Measurements from ENCODE around the gene MED13L.

DNA sequence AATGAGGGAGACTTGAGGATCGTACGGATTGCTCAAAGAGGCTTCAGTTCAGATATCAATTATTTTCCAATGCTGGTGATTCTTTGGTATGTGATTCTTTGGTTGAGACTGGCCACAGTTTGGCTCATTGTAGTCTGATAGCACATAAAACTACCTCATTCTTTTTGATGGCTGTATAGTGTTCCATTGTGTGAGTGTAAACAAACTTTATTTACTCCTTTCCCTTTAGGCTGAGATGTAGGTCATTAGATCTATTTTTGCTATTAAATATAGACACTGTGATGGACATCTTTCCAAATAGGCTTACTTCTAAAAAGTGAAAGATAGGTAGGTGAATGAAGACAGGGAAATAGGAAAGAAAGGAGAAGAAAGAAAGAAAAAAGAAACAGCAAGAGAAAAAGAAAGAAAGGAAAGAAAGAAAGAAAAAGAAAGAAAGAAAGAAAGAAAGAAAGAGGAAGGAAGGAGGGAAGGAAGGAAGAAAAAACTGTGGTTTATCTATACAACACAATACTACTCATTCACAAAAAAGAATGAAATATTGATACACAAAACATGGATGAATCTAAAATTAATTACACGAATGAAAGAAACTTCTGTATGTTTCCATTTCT is 19.8 kb upstream of the MED13L start:
- TF ChIP-seq, protein P1, sequence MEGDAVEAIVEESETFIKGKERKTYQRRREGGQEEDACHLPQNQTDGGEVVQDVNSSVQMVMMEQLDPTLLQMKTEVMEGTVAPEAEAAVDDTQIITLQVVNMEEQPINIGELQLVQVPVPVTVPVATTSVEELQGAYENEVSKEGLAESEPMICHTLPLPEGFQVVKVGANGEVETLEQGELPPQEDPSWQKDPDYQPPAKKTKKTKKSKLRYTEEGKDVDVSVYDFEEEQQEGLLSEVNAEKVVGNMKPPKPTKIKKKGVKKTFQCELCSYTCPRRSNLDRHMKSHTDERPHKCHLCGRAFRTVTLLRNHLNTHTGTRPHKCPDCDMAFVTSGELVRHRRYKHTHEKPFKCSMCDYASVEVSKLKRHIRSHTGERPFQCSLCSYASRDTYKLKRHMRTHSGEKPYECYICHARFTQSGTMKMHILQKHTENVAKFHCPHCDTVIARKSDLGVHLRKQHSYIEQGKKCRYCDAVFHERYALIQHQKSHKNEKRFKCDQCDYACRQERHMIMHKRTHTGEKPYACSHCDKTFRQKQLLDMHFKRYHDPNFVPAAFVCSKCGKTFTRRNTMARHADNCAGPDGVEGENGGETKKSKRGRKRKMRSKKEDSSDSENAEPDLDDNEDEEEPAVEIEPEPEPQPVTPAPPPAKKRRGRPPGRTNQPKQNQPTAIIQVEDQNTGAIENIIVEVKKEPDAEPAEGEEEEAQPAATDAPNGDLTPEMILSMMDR (IDR thresholded peaks at IDR 0.05): no peak
- TF ChIP-seq ZFX (IDR thresholded peaks at IDR 0.05; ENCODE audit: borderline replicate concordance): no peak

Data from 22Rv1 (cell line).